Osteoblast (primary cell): ENCODE data around the gene VDAC2. TPM values are rescaled to one million over a fixed set of nuclear protein-coding genes. Genes with fewer than 3 reads are reported as not detected.

Source experiments
- DNase-seq: peaks from one replicate; pipeline ENCODE4 v3.0.0; 2011; ENCODE audit warnings: low spot score, mixed read lengths; ENCODE audit not compliant: insufficient read length; ENCODE audit errors: missing footprints
- H2AFZ ChIP-seq: 2 replicates; pipeline ENCODE4 v1.6.0; 2011; ENCODE audit warnings: mild to moderate bottlenecking, low read length
- H3K27ac ChIP-seq: 2 replicates; pipeline ENCODE4 v1.5.1; 2011; ENCODE audit warnings: mild to moderate bottlenecking, low read depth, low read length, moderate library complexity
- H3K27me3 ChIP-seq: 2 replicates; pipeline ENCODE4 v1.6.0; 2012; ENCODE audit warnings: mild to moderate bottlenecking, control low read depth, inconsistent platforms, low read length, moderate library complexity; ENCODE audit not compliant: insufficient read depth
- H3K36me3 ChIP-seq: 2 replicates; pipeline ENCODE4 v1.5.1; 2011; ENCODE audit warnings: mild to moderate bottlenecking, low read length, control low read depth, moderate library complexity; ENCODE audit not compliant: insufficient read depth
- H3K4me1 ChIP-seq: 2 replicates; pipeline ENCODE4 v1.5.1; 2011; ENCODE audit warnings: mild to moderate bottlenecking, low read length, control low read depth, moderate library complexity; ENCODE audit not compliant: insufficient read depth
- H3K4me2 ChIP-seq: 2 replicates; pipeline ENCODE4 v1.6.0; 2011; ENCODE audit warnings: mild to moderate bottlenecking, low read length; ENCODE audit not compliant: insufficient read depth
- H3K4me3 ChIP-seq: fragments of 200-600 bp; sonication (generic); 3 replicates; pipeline ENCODE4 v1.5.1; 2012; ENCODE audit warnings: mild to moderate bottlenecking, low read length, inconsistent platforms; ENCODE audit not compliant: insufficient read depth
- H3K79me2 ChIP-seq: 2 replicates; pipeline ENCODE4 v1.6.0; 2012; ENCODE audit warnings: mild to moderate bottlenecking, low read length, control low read depth, inconsistent platforms; ENCODE audit not compliant: insufficient read depth
- H3K9me3 ChIP-seq: 2 replicates; pipeline ENCODE4 v1.5.1; 2011; ENCODE audit warnings: low read depth, low read length, control low read depth
- H4K20me1 ChIP-seq: 2 replicates; pipeline ENCODE4 v1.6.0; 2012; ENCODE audit warnings: mild to moderate bottlenecking, low read length, control low read depth; ENCODE audit not compliant: insufficient read depth
- CTCF ChIP-seq: IDR thresholded peaks from 2 replicates; pipeline ENCODE4 v1.5.1; 2011; ENCODE audit warnings: mild to moderate bottlenecking, low read depth, low read length, moderate library complexity; ENCODE audit errors: extremely low read depth
- total RNA-seq: library from RNA; depleted of rRNA; stranded (reverse); fragments of >200 nt; gene quantifications from 2 replicates; pipeline ENCODE4 v1.2.3, GENCODE V29; 2012

The VDAC2 gene
- total RNA-seq, 1 donor = 141 TPM

- Histone ChIP-seq H3K36me3 (no peaks in the 10 kb centered on the region), H2AFZ (no peak overlapping the region), H3K79me2 (no peaks in the 10 kb centered on the region), H4K20me1 (no peaks in the 10 kb centered on the region), H3K4me3 (no peak overlapping the region), H3K4me1 (no peaks in the 10 kb centered on the region), H3K27me3 (no peaks in the 10 kb centered on the region), H3K9me3 (no peaks in the 10 kb centered on the region), H3K27ac (no peak overlapping the region), H3K4me2 (no peak overlapping the region)
- no peak for DNase-seq
- TF ChIP-seq CTCF = no peak
These were observed 40.3 kb downstream of the VDAC2 start for GRCh38 chr10:75250934-75251333.

- no peak overlapping the region for H2AFZ ChIP-seq
- no peaks in the 10 kb centered on the region for H3K4me1 ChIP-seq
- no peaks in the 10 kb centered on the region for H4K20me1 ChIP-seq
- no peaks in the 10 kb centered on the region for H3K79me2 ChIP-seq
- no peaks in the 10 kb centered on the region for H3K36me3 ChIP-seq
- H3K9me3 ChIP-seq = no peaks in the 10 kb centered on the region
- DNase-seq = no peak
- H3K27me3 ChIP-seq = no peaks in the 10 kb centered on the region
- H3K4me3 ChIP-seq = no peak overlapping the region
- TF ChIP-seq CTCF = no peak
- H3K4me2 ChIP-seq = no peak overlapping the region
- no peak overlapping the region for H3K27ac ChIP-seq
These were observed 43.0 kb downstream of the VDAC2 start for GRCh38 chr10:75253281-75254220.

GRCh38 chr10:75254739-75255138 is 44.1 kb downstream of the VDAC2 start:
- Histone ChIP-seq H3K27ac (no peak overlapping the region), H3K4me2 (no peak overlapping the region), H3K36me3 (no peaks in the 10 kb centered on the region), H3K79me2 (no peaks in the 10 kb centered on the region), H3K4me1 (no peaks in the 10 kb centered on the region), H4K20me1 (no peaks in the 10 kb centered on the region), H2AFZ (no peak overlapping the region), H3K9me3 (no peaks in the 10 kb centered on the region), H3K4me3 (no peak overlapping the region), H3K27me3 (no peaks in the 10 kb centered on the region)
- DNase-seq = no peak
- no peak for TF ChIP-seq CTCF

- Histone ChIP-seq H3K4me1 (no peaks in the 10 kb centered on the region), H3K27me3 (no peaks in the 10 kb centered on the region), H3K4me2 (no peak overlapping the region), H3K27ac (no peak overlapping the region), H2AFZ (no peak overlapping the region), H4K20me1 (no peaks in the 10 kb centered on the region), H3K79me2 (no peaks in the 10 kb centered on the region), H3K36me3 (no peaks in the 10 kb centered on the region), H3K9me3 (no peaks in the 10 kb centered on the region), H3K4me3 (no peak overlapping the region)
- TF ChIP-seq CTCF = no peak
- no peak for DNase-seq
These were observed 50.4 kb downstream of the VDAC2 start for GRCh38 chr10:75260990-75261389.
